GM23338 (cell line): ENCODE results near the gene SIGLEC12. TPM values are rescaled to one million over a fixed set of nuclear protein-coding genes. Genes with fewer than 3 reads are reported as not detected.
A peak's percentile ranks its signal among the peaks of the same experiment; 100 is the strongest.

Experiments used
- ATAC-seq: fragments of 200-7000 bp; cut with Tn5 transposase; 3 replicates; pipeline ENCODE4 v1.9.1; 2020
- DNase-seq: peaks from one replicate; pipeline ENCODE4 v3.0.0-alpha.2; 2015; ENCODE audit warnings: low spot score
- H2AFZ ChIP-seq: fragments of 200-600 bp; sonication (generic); 2 replicates; pipeline ENCODE4 v1.8.0; 2016; ENCODE audit warnings: antibody characterized with exemption, mild to moderate bottlenecking, moderate library complexity
- H3F3A ChIP-seq: fragments of 200-600 bp; sonication (generic); replicated peaks from 2 replicates; pipeline ENCODE4 v1.8.0; 2017; ENCODE audit warnings: antibody characterized with exemption, mixed run types, low read depth
- H3K27ac ChIP-seq: fragments of 200-600 bp; sonication (generic); 2 replicates; pipeline ENCODE4 v1.6.1; 2016; ENCODE audit warnings: low read depth
- H3K27me3 ChIP-seq: fragments of 200-600 bp; sonication (generic); 2 replicates; pipeline ENCODE4 v1.8.0; 2016; ENCODE audit warnings: mild to moderate bottlenecking, mixed run types, moderate library complexity; ENCODE audit not compliant: insufficient read depth
- H3K36me3 ChIP-seq: fragments of 200-600 bp; sonication (generic); 2 replicates; pipeline ENCODE4 v1.8.0; 2016; ENCODE audit warnings: mild to moderate bottlenecking; ENCODE audit not compliant: insufficient read depth
- H3K4me1 ChIP-seq: fragments of 200-600 bp; sonication (generic); 2 replicates; pipeline ENCODE4 v1.8.0; 2016; ENCODE audit warnings: mild to moderate bottlenecking, moderate library complexity; ENCODE audit not compliant: insufficient read depth
- H3K4me2 ChIP-seq: fragments of 200-600 bp; sonication (generic); 2 replicates; pipeline ENCODE4 v1.7.1; 2017; ENCODE audit warnings: mixed run types
- H3K4me3 ChIP-seq: fragments of 200-600 bp; sonication (generic); 2 replicates; pipeline ENCODE4 v1.6.1; 2016; ENCODE audit warnings: mixed run types
- H3K79me2 ChIP-seq: fragments of 200-600 bp; sonication (generic); replicated peaks from 2 replicates; pipeline ENCODE4 v1.8.0; 2017; ENCODE audit warnings: mild to moderate bottlenecking; ENCODE audit not compliant: insufficient read depth
- H3K9me2 ChIP-seq: fragments of 200-600 bp; sonication (generic); 2 replicates; pipeline ENCODE4 v1.8.0; 2017; ENCODE audit not compliant: insufficient read depth
- H4K20me1 ChIP-seq: fragments of 200-600 bp; sonication (generic); replicated peaks from 2 replicates; pipeline ENCODE4 v1.8.0; 2017; ENCODE audit warnings: mild to moderate bottlenecking; ENCODE audit not compliant: insufficient read depth
- H3K27ac Mint-ChIP-seq: 2 replicates; pipeline ENCODE4 v1.8.0; 2020; ENCODE audit warnings: inconsistent platforms, mild to moderate bottlenecking, moderate library complexity, mixed read lengths
- H3K27me3 Mint-ChIP-seq: 3 replicates; pipeline ENCODE4 v1.8.0; 2022; ENCODE audit warnings: low read depth, mild to moderate bottlenecking, moderate library complexity, mixed read lengths, inconsistent platforms; ENCODE audit not compliant: insufficient read depth, poor library complexity
- H3K36me3 Mint-ChIP-seq: 3 replicates; pipeline ENCODE4 v1.8.0; 2021; ENCODE audit warnings: low read depth, mild to moderate bottlenecking, inconsistent platforms, moderate library complexity, mixed read lengths
- H3K4me1 Mint-ChIP-seq: 3 replicates; pipeline ENCODE4 v1.8.0; 2020; ENCODE audit warnings: mild to moderate bottlenecking, inconsistent platforms, mixed read lengths
- H3K4me3 Mint-ChIP-seq: 3 replicates; pipeline ENCODE4 v1.8.0; 2021; ENCODE audit warnings: moderate library complexity, mild to moderate bottlenecking, inconsistent platforms, mixed read lengths
- H3K9me3 Mint-ChIP-seq: 3 replicates; pipeline ENCODE4 v1.8.0; 2020; ENCODE audit warnings: moderate library complexity, mild to moderate bottlenecking, inconsistent platforms, mixed read lengths
- POLR2AphosphoS5 ChIP-seq: IDR thresholded peaks from 2 replicates; pipeline ENCODE4 v1.6.1; 2016; ENCODE audit warnings: antibody characterized with exemption, low read depth
- ZNF114 ChIP-seq: fragments of 250-450 bp; sonication (Bioruptor Pico); IDR thresholded peaks from 2 replicates; pipeline ENCODE4 v1.5.0; 2020; ENCODE audit warnings: mild to moderate bottlenecking, moderate library complexity
- ZNF331 ChIP-seq: fragments of 250-450 bp; sonication (Bioruptor Pico); IDR thresholded peaks from 2 replicates; pipeline ENCODE4 v1.5.0; 2020; ENCODE audit warnings: low read depth, mild to moderate bottlenecking, moderate library complexity
- polyA plus RNA-seq: library from polyadenylated mRNA; unstranded; fragments of >200 nt; fragmentation: Nextera tagmentation; extraction: Ambion mirVana; gene quantifications from 2 replicates; pipeline ENCODE4 v1.2.1, GENCODE V29; 2016
- total RNA-seq: library from RNA; depleted of rRNA; stranded (reverse); fragments of >200 nt; shearing (Covaris generic); gene quantifications from 2 replicates; pipeline ENCODE4 v1.2.3, GENCODE V29; 2014
- TF ChIP-seq, protein P1 (sequence below): fragments of 250-450 bp; sonication (Bioruptor Pico); IDR thresholded peaks from 2 replicates; pipeline ENCODE4 v1.5.0; 2020; ENCODE audit warnings: mild to moderate bottlenecking, moderate library complexity
- TF ChIP-seq, protein P2 (sequence below), 2 experiments: fragments of 200-600 bp in 1 of 2; sonication (generic) in 1 of 2; conservative IDR thresholded peaks; 2 replicates each; pipeline versions ENCODE4 v1.5.1 to v1.6.1; 2016 to 2017; ENCODE audit warnings: antibody characterized with exemption in 2 of 2, low read depth in 2 of 2, mild to moderate bottlenecking in 2 of 2, moderate library complexity in 1 of 2

Gene SIGLEC12
- total and polyA plus RNA-seq, 2 experiments from 2014 or later: not detected

DNA sequence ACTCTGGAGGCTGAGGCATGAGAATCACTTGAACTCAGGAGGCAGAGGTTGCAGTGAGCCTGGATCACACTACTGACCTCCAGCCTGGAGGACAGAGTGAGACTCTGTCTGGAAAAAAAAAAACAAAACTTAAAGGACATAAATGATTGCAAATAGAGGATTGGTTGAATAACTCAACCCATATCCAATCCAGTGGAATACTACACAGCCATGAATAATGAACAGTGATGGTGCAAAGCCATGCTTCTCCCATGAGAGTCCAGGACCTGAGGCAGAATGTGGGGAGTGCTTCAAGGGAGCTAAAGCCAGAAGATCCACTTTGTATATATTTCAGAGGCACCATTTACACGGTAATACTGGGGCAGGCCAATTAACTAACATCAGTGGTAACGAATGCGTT, 25.4 kb downstream of the SIGLEC12 start (continued):
- TF ChIP-seq, protein P1, sequence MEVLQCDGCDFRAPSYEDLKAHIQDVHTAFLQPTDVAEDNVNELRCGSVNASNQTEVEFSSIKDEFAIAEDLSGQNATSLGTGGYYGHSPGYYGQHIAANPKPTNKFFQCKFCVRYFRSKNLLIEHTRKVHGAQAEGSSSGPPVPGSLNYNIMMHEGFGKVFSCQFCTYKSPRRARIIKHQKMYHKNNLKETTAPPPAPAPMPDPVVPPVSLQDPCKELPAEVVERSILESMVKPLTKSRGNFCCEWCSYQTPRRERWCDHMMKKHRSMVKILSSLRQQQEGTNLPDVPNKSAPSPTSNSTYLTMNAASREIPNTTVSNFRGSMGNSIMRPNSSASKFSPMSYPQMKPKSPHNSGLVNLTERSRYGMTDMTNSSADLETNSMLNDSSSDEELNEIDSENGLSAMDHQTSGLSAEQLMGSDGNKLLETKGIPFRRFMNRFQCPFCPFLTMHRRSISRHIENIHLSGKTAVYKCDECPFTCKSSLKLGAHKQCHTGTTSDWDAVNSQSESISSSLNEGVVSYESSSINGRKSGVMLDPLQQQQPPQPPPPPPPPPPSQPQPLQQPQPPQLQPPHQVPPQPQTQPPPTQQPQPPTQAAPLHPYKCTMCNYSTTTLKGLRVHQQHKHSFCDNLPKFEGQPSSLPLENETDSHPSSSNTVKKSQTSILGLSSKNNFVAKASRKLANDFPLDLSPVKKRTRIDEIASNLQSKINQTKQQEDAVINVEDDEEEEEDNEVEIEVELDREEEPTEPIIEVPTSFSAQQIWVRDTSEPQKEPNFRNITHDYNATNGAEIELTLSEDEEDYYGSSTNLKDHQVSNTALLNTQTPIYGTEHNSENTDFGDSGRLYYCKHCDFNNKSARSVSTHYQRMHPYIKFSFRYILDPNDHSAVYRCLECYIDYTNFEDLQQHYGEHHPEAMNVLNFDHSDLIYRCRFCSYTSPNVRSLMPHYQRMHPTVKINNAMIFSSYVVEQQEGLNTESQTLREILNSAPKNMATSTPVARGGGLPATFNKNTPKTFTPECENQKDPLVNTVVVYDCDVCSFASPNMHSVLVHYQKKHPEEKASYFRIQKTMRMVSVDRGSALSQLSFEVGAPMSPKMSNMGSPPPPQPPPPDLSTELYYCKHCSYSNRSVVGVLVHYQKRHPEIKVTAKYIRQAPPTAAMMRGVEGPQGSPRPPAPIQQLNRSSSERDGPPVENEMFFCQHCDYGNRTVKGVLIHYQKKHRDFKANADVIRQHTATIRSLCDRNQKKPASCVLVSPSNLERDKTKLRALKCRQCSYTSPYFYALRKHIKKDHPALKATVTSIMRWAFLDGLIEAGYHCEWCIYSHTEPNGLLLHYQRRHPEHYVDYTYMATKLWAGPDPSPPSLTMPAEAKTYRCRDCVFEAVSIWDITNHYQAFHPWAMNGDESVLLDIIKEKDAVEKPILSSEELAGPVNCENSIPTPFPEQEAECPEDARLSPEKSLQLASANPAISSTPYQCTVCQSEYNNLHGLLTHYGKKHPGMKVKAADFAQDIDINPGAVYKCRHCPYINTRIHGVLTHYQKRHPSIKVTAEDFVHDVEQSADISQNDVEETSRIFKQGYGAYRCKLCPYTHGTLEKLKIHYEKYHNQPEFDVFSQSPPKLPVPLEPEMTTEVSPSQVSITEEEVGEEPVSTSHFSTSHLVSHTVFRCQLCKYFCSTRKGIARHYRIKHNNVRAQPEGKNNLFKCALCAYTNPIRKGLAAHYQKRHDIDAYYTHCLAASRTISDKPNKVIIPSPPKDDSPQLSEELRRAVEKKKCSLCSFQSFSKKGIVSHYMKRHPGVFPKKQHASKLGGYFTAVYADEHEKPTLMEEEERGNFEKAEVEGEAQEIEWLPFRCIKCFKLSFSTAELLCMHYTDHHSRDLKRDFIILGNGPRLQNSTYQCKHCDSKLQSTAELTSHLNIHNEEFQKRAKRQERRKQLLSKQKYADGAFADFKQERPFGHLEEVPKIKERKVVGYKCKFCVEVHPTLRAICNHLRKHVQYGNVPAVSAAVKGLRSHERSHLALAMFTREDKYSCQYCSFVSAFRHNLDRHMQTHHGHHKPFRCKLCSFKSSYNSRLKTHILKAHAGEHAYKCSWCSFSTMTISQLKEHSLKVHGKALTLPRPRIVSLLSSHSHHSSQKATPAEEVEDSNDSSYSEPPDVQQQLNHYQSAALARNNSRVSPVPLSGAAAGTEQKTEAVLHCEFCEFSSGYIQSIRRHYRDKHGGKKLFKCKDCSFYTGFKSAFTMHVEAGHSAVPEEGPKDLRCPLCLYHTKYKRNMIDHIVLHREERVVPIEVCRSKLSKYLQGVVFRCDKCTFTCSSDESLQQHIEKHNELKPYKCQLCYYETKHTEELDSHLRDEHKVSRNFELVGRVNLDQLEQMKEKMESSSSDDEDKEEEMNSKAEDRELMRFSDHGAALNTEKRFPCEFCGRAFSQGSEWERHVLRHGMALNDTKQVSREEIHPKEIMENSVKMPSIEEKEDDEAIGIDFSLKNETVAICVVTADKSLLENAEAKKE: no peak
- TF ChIP-seq, protein P2, sequence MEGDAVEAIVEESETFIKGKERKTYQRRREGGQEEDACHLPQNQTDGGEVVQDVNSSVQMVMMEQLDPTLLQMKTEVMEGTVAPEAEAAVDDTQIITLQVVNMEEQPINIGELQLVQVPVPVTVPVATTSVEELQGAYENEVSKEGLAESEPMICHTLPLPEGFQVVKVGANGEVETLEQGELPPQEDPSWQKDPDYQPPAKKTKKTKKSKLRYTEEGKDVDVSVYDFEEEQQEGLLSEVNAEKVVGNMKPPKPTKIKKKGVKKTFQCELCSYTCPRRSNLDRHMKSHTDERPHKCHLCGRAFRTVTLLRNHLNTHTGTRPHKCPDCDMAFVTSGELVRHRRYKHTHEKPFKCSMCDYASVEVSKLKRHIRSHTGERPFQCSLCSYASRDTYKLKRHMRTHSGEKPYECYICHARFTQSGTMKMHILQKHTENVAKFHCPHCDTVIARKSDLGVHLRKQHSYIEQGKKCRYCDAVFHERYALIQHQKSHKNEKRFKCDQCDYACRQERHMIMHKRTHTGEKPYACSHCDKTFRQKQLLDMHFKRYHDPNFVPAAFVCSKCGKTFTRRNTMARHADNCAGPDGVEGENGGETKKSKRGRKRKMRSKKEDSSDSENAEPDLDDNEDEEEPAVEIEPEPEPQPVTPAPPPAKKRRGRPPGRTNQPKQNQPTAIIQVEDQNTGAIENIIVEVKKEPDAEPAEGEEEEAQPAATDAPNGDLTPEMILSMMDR (conservative IDR thresholded peaks at IDR 0.05; ENCODE audit: low read depth in 2 of 2): no peak
- TF ChIP-seq POLR2AphosphoS5 (no peak), ZNF331 (CRISPR knock-in tag) (no peak)

DNA sequence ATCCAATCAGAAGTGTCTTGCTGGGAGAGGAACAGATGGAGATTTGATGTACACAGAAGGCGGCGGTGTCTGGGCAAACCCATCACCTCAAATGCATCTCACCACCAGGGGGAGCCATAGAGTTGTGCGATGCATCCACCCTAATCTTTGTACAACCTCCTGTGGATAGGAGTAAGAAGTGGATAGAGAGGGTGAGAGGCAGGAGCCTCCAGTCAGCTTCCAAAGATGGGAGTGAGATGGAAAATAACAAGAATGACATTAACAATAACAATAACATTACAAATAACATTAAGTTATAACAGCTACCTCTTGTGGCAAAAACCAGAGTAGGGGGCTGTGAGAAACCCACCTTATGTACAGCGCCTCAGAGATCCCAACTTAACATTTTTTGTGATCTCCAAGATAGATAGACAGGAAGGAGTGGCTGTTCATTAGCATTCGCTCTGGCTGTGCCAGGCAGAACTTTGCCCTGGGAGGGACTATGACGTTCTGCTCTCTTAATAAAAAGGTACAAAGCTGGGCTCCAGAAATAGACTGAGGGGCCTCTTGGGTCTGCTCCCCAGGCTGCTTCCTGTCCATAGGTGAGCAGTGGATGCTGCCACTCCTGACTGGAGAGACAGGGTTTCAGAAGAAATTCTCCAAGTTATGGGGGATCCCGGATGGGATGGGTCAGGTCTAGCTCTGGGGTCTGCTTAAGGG, 28.4 kb downstream of the SIGLEC12 start:
- H3K9me2 ChIP-seq: 0 out of 2 replicates have a peak, but pooled peaks cover 3% of the 10 kb centered on the region
- Mint-ChIP-seq H3K36me3 (peaks cover 3% of the 10 kb centered on the region), H3K27me3 (peaks cover 15% of the 10 kb centered on the region), H3K9me3 (peaks cover 51% of the 10 kb centered on the region), H3K4me1 (no peaks in the 10 kb centered on the region), H3K27ac (no peak overlapping the region), H3K4me3 (no peak overlapping the region)
- H2AFZ ChIP-seq: no peak overlapping the region
- H3K27ac ChIP-seq: no peak overlapping the region
- H3K27me3 ChIP-seq: no peaks in the 10 kb centered on the region
- H3K4me1 ChIP-seq: no peaks in the 10 kb centered on the region
- ATAC-seq (peak; percentile 92), DNase-seq (peak; percentile 87)
- H3F3A ChIP-seq: no peaks in the 10 kb centered on the region
- no peaks in the 10 kb centered on the region for H3K36me3 ChIP-seq
- H3K4me2 ChIP-seq: no peak overlapping the region
- H3K4me3 ChIP-seq: no peak overlapping the region
- TF ChIP-seq, protein P2 (conservative IDR thresholded peaks at IDR 0.05; ENCODE audit: low read depth in 2 of 2): peak; percentile 86 to 97
- TF ChIP-seq ZNF114 (CRISPR knock-in tag): no peak
- H3K79me2 ChIP-seq: no peaks in the 10 kb centered on the region
- H4K20me1 ChIP-seq: no peaks in the 10 kb centered on the region
